ENCODE results near the gene FGFBP1. TPM values are rescaled to one million over a fixed set of nuclear protein-coding genes. Genes with fewer than 3 reads are reported as not detected.

FGFBP1 gene
- not detected for polyA plus RNA-seq (2013, experiment 1 of 2)
- polyA plus RNA-seq (2013, experiment 2 of 2) = 0.04 TPM

- H3K4me2 ChIP-seq (ENCODE audit: insufficient read depth, low read length, poor library complexity, severe bottlenecking) = no peak within 1 kb of the TSS
- WGBS, 2 donors (ENCODE audit: extremely low coverage in 2 of 2, insufficient read length in 2 of 2, insufficient replicate concordance in 1 of 2) = no CpG with 5 or more reads among the region's 4 CpGs
- H3K23ac ChIP-seq (ENCODE audit: low read depth, low read length, poor library complexity) = no peak within 1 kb of the TSS
- H3K4ac ChIP-seq (ENCODE audit: low read length) = no peak within 1 kb of the TSS
- H3K4me1 ChIP-seq (ENCODE audit: control insufficient read depth in 2 of 2, insufficient read depth in 1 of 2, low read depth in 1 of 2, low read length in 2 of 2) = peaks cover 0 to 3% of the 10 kb centered on the region in 2 donors
- H2BK12ac ChIP-seq (ENCODE audit: low read length) = no peak within 1 kb of the TSS
- H2BK15ac ChIP-seq (ENCODE audit: low read length) = no peak within 1 kb of the TSS
- H4K91ac ChIP-seq (ENCODE audit: low read depth, low read length, poor library complexity) = no peak within 1 kb of the TSS
- no peak within 1 kb of the TSS for H3K27ac ChIP-seq (replicated peaks; ENCODE audit: low read length)
- no peak within 1 kb of the TSS for H2BK5ac ChIP-seq (ENCODE audit: low read length)
- no peak within 1 kb of the TSS for H2AK5ac ChIP-seq (ENCODE audit: low read depth, low read length)
- no peak within 1 kb of the TSS for H2BK120ac ChIP-seq (ENCODE audit: low read depth, low read length)
- no peak within 1 kb of the TSS for H2AFZ ChIP-seq (ENCODE audit: low read length)
- no peaks in the 10 kb centered on the region for H3K36me3 ChIP-seq (replicated peaks in 1 of 2; ENCODE audit: control insufficient read depth in 2 of 2, insufficient read depth in 2 of 2, low read length in 2 of 2)
- H3K18ac ChIP-seq (ENCODE audit: low read length) = no peak within 1 kb of the TSS
- H3K79me1 ChIP-seq (ENCODE audit: low read depth, low read length) = no peaks in the 10 kb centered on the region
- no peak for DNase-seq (ENCODE audit: low spot score)
- no peak within 1 kb of the TSS for H3K9ac ChIP-seq (ENCODE audit: low read depth, low read length, poor library complexity)
- no peaks in the 10 kb centered on the region for H3K9me3 ChIP-seq (replicated peaks in 1 of 2; ENCODE audit: control insufficient read depth in 2 of 2, insufficient read depth in 1 of 2, low read depth in 1 of 2, low read length in 2 of 2)
- no peak within 1 kb of the TSS for H3K14ac ChIP-seq (ENCODE audit: low read length)
- peaks cover 0 to 4% (median 0%) of the 10 kb centered on the region in 3 experiments for H3K27me3 ChIP-seq (ENCODE audit: control insufficient read depth in 3 of 3, insufficient read depth in 3 of 3, low read depth in 1 of 3, low read length in 3 of 3)
- H3K4me3 ChIP-seq (ENCODE audit: low read length in 2 of 2) = no peak within 1 kb of the TSS
- no peak within 1 kb of the TSS for H4K8ac ChIP-seq (ENCODE audit: low read depth, low read length)
Measured at GRCh38 chr4:15938640-15939039, at the start of gene FGFBP1. Gene FGFBP1, minus strand, starts transcription at chr4:15938740. Its CDS starts 2,108 bp downstream, at chr4:15936632.

- no peak overlapping the region for H3K18ac ChIP-seq (ENCODE audit: low read length)
- no peak for DNase-seq (ENCODE audit: low spot score)
- peaks cover 1% of the 10 kb centered on the region for H3K79me1 ChIP-seq (ENCODE audit: low read depth, low read length)
- H3K27me3 ChIP-seq (ENCODE audit: control insufficient read depth in 3 of 3, insufficient read depth in 3 of 3, low read depth in 1 of 3, low read length in 3 of 3) = no peaks in the 10 kb centered on the region
- WGBS, 2 donors (ENCODE audit: extremely low coverage in 2 of 2, insufficient read length in 2 of 2, insufficient replicate concordance in 1 of 2) = no CpG with 5 or more reads among the region's 1 CpG
- H2BK5ac ChIP-seq (ENCODE audit: low read length) = no peak overlapping the region
- H4K91ac ChIP-seq (ENCODE audit: low read depth, low read length, poor library complexity) = no peak overlapping the region
- H3K9ac ChIP-seq (ENCODE audit: low read depth, low read length, poor library complexity) = no peak overlapping the region
- H2BK120ac ChIP-seq (ENCODE audit: low read depth, low read length) = no peak overlapping the region
- H3K4me3 ChIP-seq (ENCODE audit: low read length in 2 of 2) = no peak overlapping the region
- H3K4me1 ChIP-seq (ENCODE audit: control insufficient read depth in 2 of 2, insufficient read depth in 1 of 2, low read depth in 1 of 2, low read length in 2 of 2) = no peaks in the 10 kb centered on the region
- H2BK12ac ChIP-seq (ENCODE audit: low read length) = no peak overlapping the region
- H3K23ac ChIP-seq (ENCODE audit: low read depth, low read length, poor library complexity) = no peak overlapping the region
- peaks cover 45 to 95% of the 10 kb centered on the region in 2 donors for H3K36me3 ChIP-seq (replicated peaks in 1 of 2; ENCODE audit: control insufficient read depth in 2 of 2, insufficient read depth in 2 of 2, low read length in 2 of 2)
- no peak overlapping the region for H3K14ac ChIP-seq (ENCODE audit: low read length)
- peaks cover 2 to 20% of the 10 kb centered on the region in 2 donors for H3K9me3 ChIP-seq (replicated peaks in 1 of 2; ENCODE audit: control insufficient read depth in 2 of 2, insufficient read depth in 1 of 2, low read depth in 1 of 2, low read length in 2 of 2)
- no peak overlapping the region for H3K4me2 ChIP-seq (ENCODE audit: insufficient read depth, low read length, poor library complexity, severe bottlenecking)
- H3K4ac ChIP-seq (ENCODE audit: low read length) = no peak overlapping the region
- H3K27ac ChIP-seq (replicated peaks; ENCODE audit: low read length) = no peak overlapping the region
- no peak overlapping the region for H2AK5ac ChIP-seq (ENCODE audit: low read depth, low read length)
- no peak overlapping the region for H4K8ac ChIP-seq (ENCODE audit: low read depth, low read length)
- H2BK15ac ChIP-seq (ENCODE audit: low read length) = no peak overlapping the region
- no peak overlapping the region for H2AFZ ChIP-seq (ENCODE audit: low read length)
Measured at GRCh38 chr4:15988222-15988621, 49.7 kb upstream of the FGFBP1 start.

- no peak overlapping the region for H2AK5ac ChIP-seq (ENCODE audit: low read depth, low read length)
- H3K4me3 ChIP-seq (ENCODE audit: low read length in 2 of 2) = no peak overlapping the region
- no peak overlapping the region for H3K4ac ChIP-seq (ENCODE audit: low read length)
- no peak overlapping the region for H3K18ac ChIP-seq (ENCODE audit: low read length)
- H2BK15ac ChIP-seq (ENCODE audit: low read length) = no peak overlapping the region
- H3K9ac ChIP-seq (ENCODE audit: low read depth, low read length, poor library complexity) = no peak overlapping the region
- peaks cover 48 to 96% of the 10 kb centered on the region in 2 donors for H3K36me3 ChIP-seq (replicated peaks in 1 of 2; ENCODE audit: control insufficient read depth in 2 of 2, insufficient read depth in 2 of 2, low read length in 2 of 2)
- H4K8ac ChIP-seq (ENCODE audit: low read depth, low read length) = no peak overlapping the region
- no peaks in the 10 kb centered on the region for H3K27me3 ChIP-seq (ENCODE audit: control insufficient read depth in 3 of 3, insufficient read depth in 3 of 3, low read depth in 1 of 3, low read length in 3 of 3)
- DNase-seq (ENCODE audit: low spot score) = no peak
- H3K9me3 ChIP-seq (replicated peaks in 1 of 2; ENCODE audit: control insufficient read depth in 2 of 2, insufficient read depth in 1 of 2, low read depth in 1 of 2, low read length in 2 of 2) = peaks cover 2 to 20% of the 10 kb centered on the region in 2 donors
- no peaks in the 10 kb centered on the region for H3K4me1 ChIP-seq (ENCODE audit: control insufficient read depth in 2 of 2, insufficient read depth in 1 of 2, low read depth in 1 of 2, low read length in 2 of 2)
- no peak overlapping the region for H3K23ac ChIP-seq (ENCODE audit: low read depth, low read length, poor library complexity)
- H2AFZ ChIP-seq (ENCODE audit: low read length) = no peak overlapping the region
- no CpG with 5 or more reads among the region's 5 CpGs for WGBS, 2 donors (ENCODE audit: extremely low coverage in 2 of 2, insufficient read length in 2 of 2, insufficient replicate concordance in 1 of 2)
- H4K91ac ChIP-seq (ENCODE audit: low read depth, low read length, poor library complexity) = no peak overlapping the region
- no peak overlapping the region for H2BK120ac ChIP-seq (ENCODE audit: low read depth, low read length)
- no peak overlapping the region for H3K14ac ChIP-seq (ENCODE audit: low read length)
- no peak overlapping the region for H2BK12ac ChIP-seq (ENCODE audit: low read length)
- peaks cover 1% of the 10 kb centered on the region for H3K79me1 ChIP-seq (ENCODE audit: low read depth, low read length)
- H3K4me2 ChIP-seq (ENCODE audit: insufficient read depth, low read length, poor library complexity, severe bottlenecking) = no peak overlapping the region
- no peak overlapping the region for H3K27ac ChIP-seq (replicated peaks; ENCODE audit: low read length)
- H2BK5ac ChIP-seq (ENCODE audit: low read length) = no peak overlapping the region
Measured at GRCh38 chr4:15986907-15987306, 48.4 kb upstream of the FGFBP1 start.

- Histone ChIP-seq H4K91ac (ENCODE audit: low read depth, low read length, poor library complexity) (no peak overlapping the region), H3K14ac (ENCODE audit: low read length) (no peak overlapping the region), H3K4me2 (ENCODE audit: insufficient read depth, low read length, poor library complexity, severe bottlenecking) (no peak overlapping the region), H3K4me1 (ENCODE audit: control insufficient read depth in 2 of 2, insufficient read depth in 1 of 2, low read depth in 1 of 2, low read length in 2 of 2) (no peaks in the 10 kb centered on the region), H3K36me3 (replicated peaks in 1 of 2; ENCODE audit: control insufficient read depth in 2 of 2, insufficient read depth in 2 of 2, low read length in 2 of 2) (peaks cover 32 to 92% of the 10 kb centered on the region in 2 donors), H2BK15ac (ENCODE audit: low read length) (no peak overlapping the region), H4K8ac (ENCODE audit: low read depth, low read length) (no peak overlapping the region), H3K18ac (ENCODE audit: low read length) (no peak overlapping the region), H3K23ac (ENCODE audit: low read depth, low read length, poor library complexity) (no peak overlapping the region), H3K27me3 (ENCODE audit: control insufficient read depth in 3 of 3, insufficient read depth in 3 of 3, low read depth in 1 of 3, low read length in 3 of 3) (no peaks in the 10 kb centered on the region), H2BK120ac (ENCODE audit: low read depth, low read length) (no peak overlapping the region), H3K4me3 (ENCODE audit: low read length in 2 of 2) (no peak overlapping the region), H3K79me1 (ENCODE audit: low read depth, low read length) (peaks cover 1% of the 10 kb centered on the region), H2BK5ac (ENCODE audit: low read length) (no peak overlapping the region), H3K9ac (ENCODE audit: low read depth, low read length, poor library complexity) (no peak overlapping the region), H3K27ac (replicated peaks; ENCODE audit: low read length) (no peak overlapping the region), H3K4ac (ENCODE audit: low read length) (no peak overlapping the region), H2AFZ (ENCODE audit: low read length) (no peak overlapping the region), H3K9me3 (replicated peaks in 1 of 2; ENCODE audit: control insufficient read depth in 2 of 2, insufficient read depth in 1 of 2, low read depth in 1 of 2, low read length in 2 of 2) (peaks cover 2 to 20% of the 10 kb centered on the region in 2 donors), H2BK12ac (ENCODE audit: low read length) (no peak overlapping the region), H2AK5ac (ENCODE audit: low read depth, low read length) (no peak overlapping the region)
- DNase-seq (ENCODE audit: low spot score) = no peak
- no CpG with 5 or more reads among the region's 2 CpGs for WGBS, 2 donors (ENCODE audit: extremely low coverage in 2 of 2, insufficient read length in 2 of 2, insufficient replicate concordance in 1 of 2)
Measured at GRCh38 chr4:15983610-15984009, 45.1 kb upstream of the FGFBP1 start.
